Fibroblast of the aortic adventitia (primary cell): Measurements from ENCODE around the gene NEAT1. TPM values are rescaled to one million over a fixed set of nuclear protein-coding genes. Genes with fewer than 3 reads are reported as not detected.
A peak's percentile ranks its signal among the peaks of the same experiment; 100 is the strongest.

Experiments
- DNase-seq: peaks from one replicate; pipeline ENCODE4 v3.0.0-alpha.2; 2010; ENCODE audit warnings: low read depth
- H3K4me3 ChIP-seq: 2 replicates; pipeline ENCODE4 v1.5.1; 2011; ENCODE audit warnings: low read depth, mild to moderate bottlenecking, control low read depth, low read length, moderate library complexity
- CTCF ChIP-seq: IDR thresholded peaks from 2 replicates; pipeline ENCODE4 v1.5.1; 2011; ENCODE audit warnings: mild to moderate bottlenecking, low read length, control low read depth, inconsistent platforms; ENCODE audit not compliant: insufficient read depth
- total RNA-seq: library from RNA; depleted of rRNA; stranded (reverse); fragments of >200 nt; gene quantifications from 2 replicates; pipeline ENCODE4 v1.2.3, GENCODE V29; 2012; ENCODE audit warnings: low replicate concordance

Gene NEAT1
- total RNA-seq, 1 donor, result 527 TPM

- peak; percentile 97 for DNase-seq
- no peak for TF ChIP-seq CTCF
- peak overlapping the region; percentile 57 for H3K4me3 ChIP-seq
These were observed 2.7 kb upstream of the NEAT1 start for GRCh38 chr11:65419772-65420481.

GRCh38 chr11:65420506-65420905 is 2.1 kb upstream of the NEAT1 start:
- H3K4me3 ChIP-seq, result peak overlapping the region; percentile 57
- TF ChIP-seq CTCF, result no peak
- no peak for DNase-seq

GRCh38 chr11:65420979-65421793 is 1.4 kb upstream of the NEAT1 start:
- TF ChIP-seq CTCF, result no peak
- H3K4me3 ChIP-seq, result peak overlapping the region; percentile 75

GRCh38 chr11:65421794-65422632 is 585 bp upstream of the NEAT1 start:
- peak overlapping the region; percentile 81 for H3K4me3 ChIP-seq
- no peak for TF ChIP-seq CTCF
- peak; percentile 98 for DNase-seq

More at GRCh38 chr11:65420979-65421793, 1.4 kb upstream of the NEAT1 start:
- peak; percentile 100 for DNase-seq

GRCh38 chr11:65423516-65424204 is 1.1 kb downstream of the NEAT1 start:
- peak; percentile 61 for DNase-seq
- no peak for TF ChIP-seq CTCF
- H3K4me3 ChIP-seq, result peak overlapping the region; percentile 81
